Peyer's patch (tissue), 4 donors: Measurements from ENCODE around the gene MIPOL1. TPM values are rescaled to one million over a fixed set of nuclear protein-coding genes. Genes with fewer than 3 reads are reported as not detected.

Source experiments
- DNase-seq, 3 donors: peaks; one replicate each; pipeline ENCODE4 v3.0.0-alpha.2; 2017 to 2019
- H3K27ac ChIP-seq, 4 donors: fragments of 200-600 bp; sonication (generic); one replicate each; pipeline ENCODE4 v1.5.1; 2016 to 2019
- H3K27me3 ChIP-seq, 2 donors: fragments of 200-600 bp; sonication (generic); one replicate each; pipeline ENCODE4 v1.5.1; 2019
- H3K36me3 ChIP-seq, 3 donors: fragments of 200-600 bp; sonication (generic); one replicate each; pipeline ENCODE4 v1.5.1; 2016 to 2019
- H3K4me1 ChIP-seq, 4 donors: fragments of 200-600 bp; sonication (generic); one replicate each; pipeline ENCODE4 v1.5.1; 2016 to 2019
- H3K4me3 ChIP-seq, 4 donors: fragments of 200-600 bp; sonication (generic); 1 replicate in 3 of 4; 2 replicates in 1 of 4; pipeline ENCODE4 v1.5.1; 2016 to 2019; ENCODE audit warnings: mild to moderate bottlenecking in 1 of 4
- H3K9me3 ChIP-seq, 4 donors: fragments of 200-600 bp; sonication (generic); one replicate each; pipeline ENCODE4 v1.5.1; 2016 to 2019; ENCODE audit warnings: mild to moderate bottlenecking in 1 of 4
- POLR2A ChIP-seq, 2 donors: fragments of 450-650 bp; IDR thresholded peaks; one replicate each; pipeline ENCODE4 v1.5.1; 2017; ENCODE audit warnings: antibody characterized with exemption in 2 of 2, mild to moderate bottlenecking in 2 of 2, moderate library complexity in 2 of 2
- total RNA-seq, 4 donors: library from RNA; depleted of rRNA; stranded (reverse); fragments of >200 nt; gene quantifications; one replicate each; pipeline ENCODE4 v1.1.0, GENCODE V29; 2016
- TF ChIP-seq, protein P1 (sequence below), 6 experiments: fragments of 450-650 bp in 4 of 6; fragments of 200-600 bp in 2 of 6; sonication (generic) in 1 of 6; IDR thresholded peaks; one replicate each; pipeline ENCODE4 v1.5.1; 2017 to 2019; ENCODE audit warnings: antibody characterized with exemption in 6 of 6, mild to moderate bottlenecking in 3 of 6, moderate library complexity in 1 of 6

The MIPOL1 gene
- total RNA-seq, 4 donors from 2014 or later, result 5.6 to 42.1 (median 14.9) TPM

DNA sequence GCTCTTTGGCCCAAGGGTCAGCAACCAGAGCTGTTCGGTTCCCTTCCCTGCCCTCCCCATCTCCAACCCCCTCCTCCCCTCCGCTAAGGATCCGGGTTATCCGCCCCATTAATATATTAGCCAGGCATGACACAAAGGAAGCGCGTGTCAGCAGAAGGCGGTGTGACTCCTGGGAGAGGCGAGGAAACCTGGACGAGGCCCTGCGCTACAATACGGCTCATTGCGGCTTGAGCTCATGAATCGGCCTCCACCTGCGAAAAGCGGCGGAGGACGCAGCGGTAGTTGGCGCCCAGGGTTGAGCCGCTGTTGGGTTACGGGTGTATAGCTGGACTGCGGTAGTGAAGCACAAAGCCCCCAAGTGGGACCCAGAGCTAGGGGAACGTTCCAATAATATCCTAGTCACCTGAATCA lies 387.4 kb downstream of the MIPOL1 start:
- peak overlapping the region in 2 of 4 donors; percentile 55 to 84 for H3K27ac ChIP-seq
- H3K4me1 ChIP-seq, result peaks cover 0 to 10% (median 0%) of the 10 kb centered on the region in 4 donors
- H3K27me3 ChIP-seq, result peaks cover 0 to 35% of the 10 kb centered on the region in 2 donors
- TF ChIP-seq POLR2A (IDR thresholded peaks at IDR 0.05), result no peak
- TF ChIP-seq, protein P1, sequence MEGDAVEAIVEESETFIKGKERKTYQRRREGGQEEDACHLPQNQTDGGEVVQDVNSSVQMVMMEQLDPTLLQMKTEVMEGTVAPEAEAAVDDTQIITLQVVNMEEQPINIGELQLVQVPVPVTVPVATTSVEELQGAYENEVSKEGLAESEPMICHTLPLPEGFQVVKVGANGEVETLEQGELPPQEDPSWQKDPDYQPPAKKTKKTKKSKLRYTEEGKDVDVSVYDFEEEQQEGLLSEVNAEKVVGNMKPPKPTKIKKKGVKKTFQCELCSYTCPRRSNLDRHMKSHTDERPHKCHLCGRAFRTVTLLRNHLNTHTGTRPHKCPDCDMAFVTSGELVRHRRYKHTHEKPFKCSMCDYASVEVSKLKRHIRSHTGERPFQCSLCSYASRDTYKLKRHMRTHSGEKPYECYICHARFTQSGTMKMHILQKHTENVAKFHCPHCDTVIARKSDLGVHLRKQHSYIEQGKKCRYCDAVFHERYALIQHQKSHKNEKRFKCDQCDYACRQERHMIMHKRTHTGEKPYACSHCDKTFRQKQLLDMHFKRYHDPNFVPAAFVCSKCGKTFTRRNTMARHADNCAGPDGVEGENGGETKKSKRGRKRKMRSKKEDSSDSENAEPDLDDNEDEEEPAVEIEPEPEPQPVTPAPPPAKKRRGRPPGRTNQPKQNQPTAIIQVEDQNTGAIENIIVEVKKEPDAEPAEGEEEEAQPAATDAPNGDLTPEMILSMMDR (IDR thresholded peaks at IDR 0.05), result no peak
- no peak overlapping the region for H3K4me3 ChIP-seq
- DNase-seq, result no peak
- no peaks in the 10 kb centered on the region for H3K9me3 ChIP-seq
- H3K36me3 ChIP-seq, result no peaks in the 10 kb centered on the region

DNA sequence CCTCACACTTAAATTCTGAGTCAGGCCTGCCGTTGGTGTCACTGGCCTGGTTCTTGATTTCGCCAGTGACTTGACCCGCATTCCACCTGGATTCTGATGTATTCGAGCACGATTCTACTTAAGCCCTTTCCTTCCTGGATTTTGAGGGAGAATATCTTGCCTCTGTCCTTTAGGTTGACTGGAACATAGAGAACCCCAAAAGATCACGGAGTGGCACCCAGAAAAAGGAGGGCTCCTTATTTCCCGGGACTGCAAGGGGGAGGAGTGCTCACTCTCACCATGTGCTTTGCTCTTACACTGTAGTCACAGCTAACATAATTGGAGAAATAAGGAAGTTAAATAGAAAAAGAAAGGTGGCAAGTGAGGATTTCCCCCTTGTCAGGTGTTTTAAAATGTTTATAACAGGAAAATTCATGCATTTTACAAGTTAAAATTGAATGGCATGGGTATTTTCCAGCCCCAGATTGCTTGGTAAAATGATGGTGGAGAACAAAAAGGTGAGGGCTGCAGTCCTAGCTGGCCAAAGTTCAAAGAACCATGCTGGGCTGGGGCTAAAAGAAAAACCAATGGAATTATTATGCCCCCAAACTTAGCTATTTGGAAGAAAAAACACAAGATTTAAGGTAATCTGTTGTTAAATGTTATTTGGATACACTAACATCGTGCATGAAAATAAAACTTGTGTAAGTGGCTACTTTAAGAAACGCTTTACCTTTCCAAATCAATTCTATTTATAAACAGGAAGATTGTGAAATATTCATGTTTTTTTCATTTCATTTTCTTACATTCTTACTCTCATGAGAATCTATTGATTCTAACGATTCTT lies 388.4 kb downstream of the MIPOL1 start:
- no peak for DNase-seq
- Histone ChIP-seq H3K36me3 (no peaks in the 10 kb centered on the region), H3K4me3 (no peak overlapping the region), H3K27me3 (peaks cover 0 to 35% of the 10 kb centered on the region in 2 donors), H3K4me1 (peaks cover 0 to 10% (median 0%) of the 10 kb centered on the region in 4 donors), H3K27ac (peak overlapping the region in 2 of 4 donors; percentile 33 to 73), H3K9me3 (no peaks in the 10 kb centered on the region)
- no peak for TF ChIP-seq POLR2A (IDR thresholded peaks at IDR 0.05)
- TF ChIP-seq, protein P1 (IDR thresholded peaks at IDR 0.05), result no peak

DNA sequence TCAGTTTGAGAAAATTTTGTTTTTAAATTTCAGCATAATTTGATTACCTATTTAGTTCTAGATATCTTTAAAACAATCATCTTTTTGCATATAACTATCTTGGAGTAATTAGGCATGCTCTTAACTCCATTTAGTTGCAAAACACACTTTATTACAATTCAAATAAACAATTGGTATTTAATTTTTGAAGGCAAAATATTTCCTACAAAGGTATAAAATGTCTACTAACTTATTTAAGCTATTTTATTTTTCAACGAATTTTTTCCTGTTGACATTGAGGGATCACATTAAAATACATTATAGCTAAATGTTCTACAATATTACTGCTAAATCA lies 389.0 kb downstream of the MIPOL1 start:
- Histone ChIP-seq H3K4me3 (peak overlapping the region in 2 of 4 donors; percentile 54 to 59), H3K36me3 (no peaks in the 10 kb centered on the region), H3K9me3 (no peaks in the 10 kb centered on the region), H3K27me3 (peaks cover 0 to 38% of the 10 kb centered on the region in 2 donors), H3K27ac (peak overlapping the region in 3 of 4 donors; percentile 71 to 81 (median 73)), H3K4me1 (peaks cover 0 to 10% (median 0%) of the 10 kb centered on the region in 4 donors)
- DNase-seq, result no peak
- TF ChIP-seq POLR2A (IDR thresholded peaks at IDR 0.05), result no peak
- TF ChIP-seq, protein P1 (IDR thresholded peaks at IDR 0.05), result no peak

DNA sequence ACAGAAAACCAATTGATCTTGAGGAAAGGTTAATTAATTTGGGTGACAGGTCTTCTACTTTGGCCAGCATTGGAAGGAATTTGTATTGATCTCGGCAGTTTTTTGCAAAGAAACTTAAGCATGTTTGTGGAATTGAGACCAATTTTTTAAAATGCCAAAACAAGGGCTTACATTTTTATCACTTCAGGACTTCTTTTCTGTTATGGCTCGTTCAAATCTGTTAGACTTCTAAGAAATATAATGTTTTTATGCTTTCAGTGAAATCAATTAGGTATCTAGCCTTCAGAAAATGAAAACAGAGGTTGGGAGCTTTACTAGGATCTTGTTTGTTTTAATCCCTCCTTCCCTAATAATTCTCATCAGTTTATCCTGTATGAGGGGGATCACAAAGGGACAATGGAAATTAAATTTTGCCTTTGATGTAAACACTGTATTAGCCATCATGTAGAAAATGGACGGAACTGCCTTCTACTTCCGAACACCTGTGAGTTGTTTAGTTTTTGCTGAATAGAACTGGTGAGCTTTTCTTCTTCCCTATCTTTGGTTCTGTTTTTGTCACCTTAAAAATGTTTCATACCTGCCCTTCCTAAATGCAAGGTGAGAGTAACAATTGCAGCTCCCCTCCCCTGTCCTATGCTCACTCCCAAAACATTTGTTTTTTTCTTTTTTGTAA lies 389.5 kb downstream of the MIPOL1 start:
- Histone ChIP-seq H3K4me3 (peak overlapping the region in 3 of 4 donors; percentile 12 to 59 (median 54)), H3K4me1 (peaks cover 0 to 10% (median 0%) of the 10 kb centered on the region in 4 donors), H3K36me3 (no peaks in the 10 kb centered on the region), H3K27ac (peak overlapping the region in 3 of 4 donors; percentile 71 to 81 (median 73)), H3K9me3 (no peaks in the 10 kb centered on the region), H3K27me3 (peaks cover 0 to 42% of the 10 kb centered on the region in 2 donors)
- no peak for DNase-seq
- TF ChIP-seq, protein P1 (IDR thresholded peaks at IDR 0.05), result no peak
- TF ChIP-seq POLR2A (IDR thresholded peaks at IDR 0.05), result no peak

DNA sequence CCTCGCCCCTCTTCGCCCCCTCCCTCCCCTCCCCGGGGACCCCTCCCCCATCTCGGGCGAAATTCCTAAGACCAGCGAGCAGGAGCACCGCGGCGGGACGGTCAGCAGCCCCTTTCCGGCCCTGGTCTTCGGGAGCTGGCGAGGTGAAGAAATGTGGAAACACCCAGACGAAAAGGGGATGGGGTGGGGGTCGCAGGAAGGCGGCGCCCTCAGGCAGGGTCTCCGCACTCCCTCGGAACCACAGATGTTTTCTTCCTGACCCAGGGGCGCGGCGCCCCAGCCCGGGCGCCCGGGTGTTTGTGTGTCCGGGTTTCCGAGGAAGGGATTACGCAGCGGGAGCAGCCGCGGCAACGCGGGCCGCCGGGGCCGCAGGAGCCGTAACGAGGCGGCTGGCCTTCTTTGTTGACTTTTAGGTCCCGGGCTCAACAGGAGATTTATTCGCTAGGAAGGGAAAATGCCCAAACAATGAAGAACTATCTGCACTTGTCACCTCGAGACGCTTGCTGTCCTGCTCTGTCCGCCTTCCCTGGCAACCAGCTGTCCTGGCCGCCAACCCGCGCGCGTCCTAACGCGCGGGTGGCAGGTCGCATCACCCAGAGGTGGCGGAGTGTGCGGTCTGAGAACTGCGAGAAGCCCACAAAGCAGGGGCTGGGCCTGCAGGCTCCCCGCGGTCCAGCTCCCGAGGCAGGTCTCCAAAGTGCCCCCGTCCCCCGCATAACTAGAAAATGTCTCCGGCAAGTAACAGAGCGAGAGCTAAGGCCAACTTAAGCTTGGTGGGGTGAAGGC lies 390.3 kb downstream of the MIPOL1 start:
- no peaks in the 10 kb centered on the region for H3K36me3 ChIP-seq
- H3K9me3 ChIP-seq, result no peaks in the 10 kb centered on the region
- H3K4me3 ChIP-seq, result peak overlapping the region in 3 of 4 donors; percentile 12 to 59 (median 54)
- peaks cover 0 to 10% (median 0%) of the 10 kb centered on the region in 4 donors for H3K4me1 ChIP-seq
- H3K27ac ChIP-seq, result peak overlapping the region in 3 of 4 donors; percentile 71 to 81 (median 73)
- peaks cover 0 to 49% of the 10 kb centered on the region in 2 donors for H3K27me3 ChIP-seq
- TF ChIP-seq, protein P1 (IDR thresholded peaks at IDR 0.05), result no peak
- no peak for TF ChIP-seq POLR2A (IDR thresholded peaks at IDR 0.05)
- DNase-seq, result peak in 1 of 3 donors; percentile 77
